Ectodermal cell (in vitro differentiated cells): ENCODE measurements around the gene ANKRD11.

ENCODE experiments used
- H3K27ac ChIP-seq: 2 replicates; pipeline ENCODE4 v1.7.0; 2013; ENCODE audit warnings: mild to moderate bottlenecking, low read depth, low read length; ENCODE audit not compliant: insufficient read depth, poor library complexity, severe bottlenecking
- H3K27me3 ChIP-seq: 2 replicates; pipeline ENCODE4 v1.7.0; 2013; ENCODE audit warnings: mild to moderate bottlenecking, low read length; ENCODE audit not compliant: insufficient read depth, control insufficient read depth, poor library complexity, severe bottlenecking
- H3K36me3 ChIP-seq: one replicate; pipeline ENCODE4 v1.7.0; 2013; ENCODE audit warnings: low read length; ENCODE audit not compliant: control insufficient read depth, insufficient read depth
- H3K4me1 ChIP-seq: one replicate; pipeline ENCODE4 v1.7.0; 2013; ENCODE audit warnings: low read length; ENCODE audit not compliant: control insufficient read depth, insufficient read depth
- H3K4me3 ChIP-seq: 2 replicates; pipeline ENCODE4 v1.7.0; 2013; ENCODE audit warnings: low read depth, low read length, control low read depth; ENCODE audit not compliant: insufficient read depth
- H3K9me3 ChIP-seq: 2 replicates; pipeline ENCODE4 v1.7.0; 2013; ENCODE audit warnings: mild to moderate bottlenecking, low read length, moderate library complexity; ENCODE audit not compliant: control insufficient read depth
- WGBS, 2 experiments: methylation state at CpG; one replicate each; pipeline ENCODE4 v1.1.7; 2013; ENCODE audit warnings: missing lambda C conversion rate in 2 of 2; 5-methylcytosine and 5-hydroxymethylcytosine counted together

ANKRD11 gene

DNA sequence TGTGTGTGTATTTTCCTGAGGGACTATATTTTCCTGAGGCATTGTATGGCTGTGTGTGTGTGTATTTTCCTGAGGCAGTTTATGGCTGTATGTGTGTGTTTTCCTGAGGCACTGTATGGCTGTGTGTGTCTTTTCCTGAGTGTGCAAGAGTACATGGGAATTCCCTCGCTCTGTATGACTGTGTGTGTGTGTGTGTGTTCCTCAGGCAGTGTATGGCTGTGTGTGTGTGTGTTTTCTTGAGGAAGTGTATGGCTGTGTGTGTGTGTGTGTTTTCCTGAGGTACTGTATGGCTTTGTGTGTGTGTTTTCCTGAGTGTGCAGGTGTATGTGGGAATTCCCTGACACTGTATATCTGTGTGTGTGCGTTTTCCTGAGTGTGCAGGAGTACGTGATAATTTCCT, 268.8 kb downstream of the ANKRD11 start:
- Histone ChIP-seq H3K27me3 (no peaks in the 10 kb centered on the region), H3K4me1 (no peaks in the 10 kb centered on the region), H3K4me3 (no peak overlapping the region), H3K27ac (no peak overlapping the region), H3K9me3 (no peaks in the 10 kb centered on the region), H3K36me3 (peaks cover 17% of the 10 kb centered on the region)
- WGBS, 2 experiments = 94 to 98% methylated on average over 3 of the region's 3 CpGs

DNA sequence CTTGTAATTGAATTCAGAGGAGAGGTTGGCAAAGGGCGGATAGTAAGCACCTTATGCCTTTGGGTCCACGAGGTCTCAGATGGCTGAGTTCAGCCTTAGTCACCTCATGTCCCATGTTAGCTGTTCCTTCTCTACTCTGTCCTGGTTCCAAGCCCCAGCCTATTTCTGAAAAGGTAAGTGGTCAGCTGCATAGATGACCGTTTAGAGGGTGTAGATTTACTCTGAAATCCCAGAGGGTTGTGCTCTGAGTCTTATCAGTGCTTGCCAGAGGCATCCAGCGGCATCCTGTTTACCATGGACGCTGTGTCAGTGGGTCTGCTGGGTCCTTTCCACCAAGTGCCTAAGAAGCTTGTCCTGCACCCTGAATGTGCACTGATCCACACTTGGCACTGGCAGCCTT, 271.0 kb downstream of the ANKRD11 start:
- Histone ChIP-seq H3K4me1 (no peaks in the 10 kb centered on the region), H3K4me3 (no peak overlapping the region), H3K27ac (no peak overlapping the region), H3K27me3 (no peaks in the 10 kb centered on the region), H3K9me3 (no peaks in the 10 kb centered on the region), H3K36me3 (peaks cover 15% of the 10 kb centered on the region)
- WGBS, 2 experiments = 74 to 77% methylated on average over 5 of the region's 5 CpGs
